OCI-M2 (cell line): Measurements from ENCODE around the gene KCND1.
"Not testable (repeated sequence)": the region's sequence is repeated elsewhere in the genome, so short reads cannot be mapped to it uniquely, and the experiment has no call there.

Experiments
- DNase-seq: peaks from one replicate; lab custom pipeline; 2025; ENCODE audit not compliant: unreplicated experiment; lab: John Stamatoyannopoulos, UW

KCND1 gene

DNA sequence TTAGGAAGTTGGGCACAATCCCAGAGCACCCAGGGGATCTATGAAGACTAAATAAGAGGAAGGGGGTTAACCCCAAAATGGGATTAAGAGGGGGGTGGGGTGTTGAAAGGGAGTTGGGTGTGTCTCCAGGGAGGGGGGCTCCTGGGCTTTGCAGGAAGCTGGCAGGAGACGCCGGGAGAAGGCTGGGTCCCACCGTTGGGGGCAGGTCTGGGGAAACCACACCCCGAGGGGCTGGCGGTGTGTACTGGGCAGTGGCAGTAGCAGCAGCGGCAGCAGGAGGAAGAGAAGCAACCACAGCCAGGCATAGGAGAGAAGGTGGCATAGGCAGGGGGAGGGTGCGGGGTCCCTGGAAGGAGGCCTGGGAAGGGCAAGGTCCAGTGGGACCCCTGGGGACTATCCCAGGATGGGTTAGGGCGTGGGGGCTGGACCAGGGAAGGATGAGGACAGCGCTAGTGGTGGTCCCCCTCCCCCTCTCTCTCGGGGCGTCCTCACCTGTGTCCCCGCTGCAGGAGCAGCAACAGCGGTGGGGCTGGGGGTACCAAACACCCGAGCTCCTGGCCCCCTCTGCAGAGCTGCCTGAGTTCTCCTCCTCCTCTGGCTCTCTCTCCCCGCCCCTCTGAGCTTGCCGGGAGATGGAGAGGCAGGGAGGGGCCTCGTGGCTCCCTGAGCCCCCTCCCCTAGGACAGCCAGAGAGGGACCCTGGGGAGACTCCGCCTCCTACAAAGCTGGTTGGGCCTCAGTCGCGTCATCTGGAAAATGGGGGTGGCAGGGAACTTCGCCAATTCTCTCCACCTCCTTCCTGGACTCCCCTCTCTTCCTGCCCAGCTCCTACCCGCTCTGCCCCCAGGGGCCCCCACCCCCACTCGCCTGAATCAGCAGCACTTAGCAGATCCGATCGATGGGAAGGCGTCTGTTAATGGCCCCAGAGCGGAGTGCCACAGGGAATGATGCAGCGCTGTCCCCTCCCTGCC lies at the start of gene KCND1:
Gene KCND1, minus strand, starts transcription at position 596 of the 971 bp plus-strand sequence. CDS start 1,573 bp downstream, outside the sequence.
- no peak for DNase-seq

DNA sequence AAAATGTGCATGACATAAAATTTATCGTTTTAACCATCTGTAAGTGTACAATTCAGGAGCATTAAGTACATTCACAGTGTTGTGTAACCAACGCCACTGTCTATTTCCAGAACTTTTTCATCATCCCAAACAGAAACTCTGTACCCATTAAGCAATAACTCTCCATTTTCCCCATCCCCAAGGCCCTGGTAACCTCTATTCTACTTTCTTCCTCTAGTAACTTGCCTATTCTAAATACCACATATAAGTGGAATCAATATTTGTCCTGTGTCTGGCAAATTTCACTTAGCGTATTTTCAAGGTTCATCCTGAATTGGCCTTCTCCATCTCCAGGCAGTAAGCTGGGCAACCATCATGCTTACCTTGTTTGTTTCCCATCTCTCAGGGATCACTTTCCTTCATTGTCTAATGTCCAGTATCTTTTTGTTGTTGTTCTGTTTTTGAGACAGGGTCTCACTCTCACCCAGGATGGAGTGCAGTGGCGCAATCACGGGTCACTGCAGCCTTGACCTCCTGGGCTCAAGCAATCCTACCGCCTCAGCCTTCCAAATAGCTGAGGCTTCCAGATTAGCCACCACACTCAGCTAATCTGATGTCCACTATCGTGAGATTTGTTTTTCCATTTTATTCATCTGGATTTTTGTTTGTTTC lies 48.1 kb upstream of the KCND1 start:
- DNase-seq, result no peak

- DNase-seq, result no peak
These were observed 47.4 kb upstream of the KCND1 start for GRCh38 chrX:49019050-49019449.

DNA sequence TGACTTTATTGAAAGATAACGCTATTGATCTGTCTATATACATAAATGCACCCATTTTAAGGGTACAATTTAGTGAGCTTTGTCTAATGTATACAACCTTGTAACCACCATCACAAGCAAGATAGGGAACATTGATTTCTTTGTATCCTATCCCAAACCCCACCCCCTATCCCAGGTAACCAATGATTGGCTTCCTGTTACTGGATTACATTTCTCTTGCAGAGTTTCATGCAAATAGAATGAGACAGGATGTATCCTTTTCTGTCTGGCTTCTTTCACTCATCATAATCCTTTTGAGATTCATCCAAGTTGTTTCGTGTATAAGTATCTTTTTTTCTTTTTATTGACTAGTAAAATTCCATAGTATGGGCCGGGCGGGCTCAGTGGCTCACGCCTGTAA lies 32.1 kb upstream of the KCND1 start:
- no peak for DNase-seq

- peak; percentile 46 for DNase-seq
These were observed 30.7 kb upstream of the KCND1 start, which contains the start of gene GRIPAP1 for GRCh38 chrX:49002091-49002935. GRIPAP1 (minus strand) TSS chrX:49002264; CDS start chrX:49002229, 35 bp downstream.

DNA sequence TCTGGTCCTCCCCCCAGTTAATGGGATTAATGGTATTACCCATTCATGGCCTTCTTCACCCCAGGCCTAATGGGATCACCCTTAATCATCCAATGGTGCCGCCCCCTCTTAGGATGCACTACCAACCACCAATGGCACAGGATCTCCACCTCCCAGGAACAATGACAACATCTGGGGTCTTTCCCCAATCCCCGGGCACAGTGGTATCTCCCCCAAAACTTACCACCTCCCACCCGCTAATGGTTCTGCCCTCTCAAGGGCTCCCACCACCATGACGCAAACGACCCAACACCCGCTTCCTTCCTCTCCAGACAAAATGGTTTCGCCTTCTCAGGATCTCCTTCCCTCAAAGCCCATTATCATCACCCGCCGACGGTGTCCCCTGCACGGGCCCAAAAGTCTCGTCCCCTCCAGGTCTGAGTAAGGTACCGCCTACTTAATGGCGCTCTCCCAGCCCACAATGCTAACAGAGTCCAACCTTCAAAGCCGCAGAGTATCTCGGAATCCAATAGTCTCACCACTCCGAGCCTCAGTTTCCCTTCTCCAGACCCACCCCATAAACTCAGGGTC lies 30.0 kb upstream of the KCND1 start:
- DNase-seq, result no peak

- DNase-seq, result no peak
These were observed 29.0 kb upstream of the KCND1 start for GRCh38 chrX:49000636-49001035.

DNA sequence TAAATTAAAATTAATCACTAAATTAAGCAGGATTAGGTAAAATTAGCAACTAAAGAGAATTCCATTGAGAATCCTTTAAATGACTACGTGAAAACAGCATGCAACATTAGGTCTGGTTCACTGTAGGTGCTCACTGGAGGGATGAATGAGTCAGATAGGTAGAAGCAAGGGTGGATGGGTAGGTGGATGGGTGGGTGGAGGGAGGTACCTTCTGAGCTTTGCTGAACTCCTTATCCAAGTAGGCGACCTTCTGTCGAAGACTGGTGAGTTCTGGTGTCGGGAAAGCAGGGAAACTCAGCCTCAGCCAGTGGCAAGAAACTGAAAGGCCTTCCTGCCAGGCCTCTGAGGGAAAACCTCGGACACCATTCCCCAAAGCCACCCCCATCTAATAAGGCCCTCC lies 27.4 kb upstream of the KCND1 start:
- DNase-seq, result no peak

DNA sequence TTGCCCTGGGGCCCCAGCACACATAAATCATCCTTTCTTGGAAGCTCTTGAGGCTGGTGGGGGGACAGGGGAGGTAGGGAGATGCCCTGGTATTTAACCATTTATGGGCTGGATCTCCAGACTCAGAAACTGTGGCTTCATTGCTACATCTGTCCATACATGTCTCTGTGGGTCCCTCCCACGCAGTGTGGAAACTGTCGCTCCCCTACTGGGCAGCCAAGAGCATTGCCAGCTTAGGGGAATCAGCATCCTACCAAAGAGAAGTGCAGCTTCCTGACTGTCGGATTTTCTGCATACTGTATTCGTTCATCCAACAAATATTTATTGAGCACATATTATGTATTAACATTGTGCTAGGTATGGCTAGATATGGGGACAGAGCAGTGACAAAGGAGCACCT lies 26.7 kb upstream of the KCND1 start:
- DNase-seq, result no peak

GRCh38 chrX:48997865-48998264 lies 26.2 kb upstream of the KCND1 start:
- DNase-seq, result no peak

GRCh38 chrX:48997455-48997854 lies 25.8 kb upstream of the KCND1 start:
- DNase-seq, result no peak

GRCh38 chrX:48996969-48997368 lies 25.3 kb upstream of the KCND1 start:
- no peak for DNase-seq

- no peak for DNase-seq
These were observed 20.7 kb upstream of the KCND1 start for GRCh38 chrX:48992341-48992740.

DNA sequence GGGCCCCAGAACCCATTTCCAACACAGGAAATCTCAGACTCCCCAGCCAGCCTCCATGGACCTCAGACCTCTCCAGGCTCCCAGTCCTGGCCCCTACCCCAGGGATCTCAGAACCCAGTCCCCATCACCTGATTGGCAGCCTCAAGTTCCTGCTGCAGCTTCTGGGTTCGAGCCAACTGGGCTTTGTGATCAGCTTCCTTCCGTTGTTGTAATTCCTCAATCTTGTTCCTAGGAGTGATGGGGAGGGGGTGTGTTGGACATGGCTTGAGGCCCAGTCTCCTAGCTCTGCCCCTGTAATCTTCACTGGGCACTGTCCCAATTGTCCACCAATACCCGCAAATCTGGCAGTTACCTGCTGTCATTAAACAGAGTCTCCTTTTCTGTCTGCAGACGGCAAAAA lies 17.8 kb upstream of the KCND1 start:
- no peak for DNase-seq

- DNase-seq, result no peak
These were observed 12.3 kb upstream of the KCND1 start for GRCh38 chrX:48983896-48984295.

DNA sequence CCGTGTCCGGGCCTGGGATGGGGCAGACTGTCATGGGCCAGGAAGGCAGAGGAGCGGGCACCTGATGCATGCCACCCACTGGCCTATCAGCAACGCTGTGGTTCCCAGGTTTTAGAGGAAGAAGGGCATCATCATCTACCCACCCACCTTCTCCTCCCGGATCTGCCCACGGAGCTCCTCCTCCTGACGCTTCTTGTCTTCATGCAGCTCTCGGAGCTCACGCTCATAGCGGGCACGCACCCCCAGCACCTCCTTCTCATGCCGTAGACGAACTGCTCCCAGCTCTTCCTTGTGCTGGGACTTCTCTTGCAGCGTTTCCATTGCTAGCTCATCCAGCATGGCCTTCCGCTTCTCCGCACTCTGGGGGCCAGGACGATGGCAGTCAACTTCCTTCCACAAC lies 11.4 kb upstream of the KCND1 start:
- no peak for DNase-seq

GRCh38 chrX:48981178-48981577 lies 9.5 kb upstream of the KCND1 start:
- no peak for DNase-seq

DNA sequence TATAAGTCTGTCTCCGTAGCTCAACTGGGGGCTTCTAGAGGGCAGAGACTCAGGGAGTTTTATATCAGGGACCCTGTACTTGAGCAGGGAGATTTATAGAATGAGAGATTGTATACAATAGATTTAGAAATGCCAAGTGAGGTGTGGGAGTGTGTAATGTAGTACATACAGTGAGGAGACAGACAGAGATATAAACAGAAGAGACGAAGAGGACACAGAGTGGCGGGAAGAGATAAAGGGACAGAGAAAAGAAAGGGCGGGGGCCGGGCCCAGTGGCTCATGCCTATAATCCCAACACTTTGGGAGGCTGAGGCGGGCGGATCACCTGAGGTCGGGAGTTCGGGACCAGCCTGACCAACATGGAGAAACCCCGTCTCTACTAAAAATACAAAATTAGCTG lies 8.7 kb upstream of the KCND1 start:
- DNase-seq, result not testable (repeated sequence)

GRCh38 chrX:48978226-48978625 lies 6.6 kb upstream of the KCND1 start:
- no peak for DNase-seq

DNA sequence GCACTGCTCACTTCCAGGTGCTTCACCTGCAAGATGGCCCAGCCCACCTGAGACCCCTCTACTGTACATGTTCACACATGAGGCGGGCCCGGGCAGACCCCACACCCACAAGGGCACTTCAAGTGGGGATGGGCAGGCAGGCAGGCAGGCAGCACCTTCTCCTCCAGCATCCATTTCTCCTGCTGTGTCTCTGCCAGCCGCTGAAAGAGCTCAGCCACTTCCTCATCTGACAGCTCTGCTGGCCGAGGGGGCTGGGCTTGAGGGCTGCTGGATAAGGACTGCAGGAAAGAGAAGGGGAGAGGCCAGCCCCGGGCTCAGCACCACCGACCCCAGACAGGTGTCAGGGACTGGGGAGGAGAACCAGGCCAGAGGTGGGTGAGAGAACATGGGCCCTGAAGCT lies 4.4 kb upstream of the KCND1 start:
- DNase-seq, result no peak

DNA sequence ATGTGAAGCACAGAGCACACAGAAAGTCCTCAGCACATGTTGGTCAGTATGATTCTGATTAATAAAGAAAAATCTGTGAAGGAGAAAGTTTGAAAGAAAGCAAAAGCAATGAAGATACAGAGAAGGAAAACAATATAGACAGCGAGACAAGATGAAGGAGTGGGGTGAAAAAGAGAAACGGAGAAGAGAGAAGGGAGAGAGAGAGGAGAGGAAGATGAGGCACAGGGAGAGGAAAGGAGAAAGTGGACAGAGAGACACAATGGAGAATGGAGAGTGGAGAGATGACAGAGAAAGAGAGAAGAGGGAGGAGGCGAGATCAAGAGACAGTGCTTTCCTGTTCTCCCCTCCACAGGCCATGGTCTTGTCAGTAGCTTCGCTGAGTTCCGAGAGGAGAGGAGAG lies 3.9 kb upstream of the KCND1 start:
- no peak for DNase-seq
